GM19023 (cell line): ENCODE measurements around the gene STT3B.

Experiments
- ATAC-seq: cut with Tn5 transposase; IDR thresholded peaks from one replicate; pipeline ENCODE4 v1.9.1; 2021; ENCODE audit warnings: mild to moderate bottlenecking, moderate library complexity; ENCODE audit not compliant: unreplicated experiment

Gene STT3B

DNA sequence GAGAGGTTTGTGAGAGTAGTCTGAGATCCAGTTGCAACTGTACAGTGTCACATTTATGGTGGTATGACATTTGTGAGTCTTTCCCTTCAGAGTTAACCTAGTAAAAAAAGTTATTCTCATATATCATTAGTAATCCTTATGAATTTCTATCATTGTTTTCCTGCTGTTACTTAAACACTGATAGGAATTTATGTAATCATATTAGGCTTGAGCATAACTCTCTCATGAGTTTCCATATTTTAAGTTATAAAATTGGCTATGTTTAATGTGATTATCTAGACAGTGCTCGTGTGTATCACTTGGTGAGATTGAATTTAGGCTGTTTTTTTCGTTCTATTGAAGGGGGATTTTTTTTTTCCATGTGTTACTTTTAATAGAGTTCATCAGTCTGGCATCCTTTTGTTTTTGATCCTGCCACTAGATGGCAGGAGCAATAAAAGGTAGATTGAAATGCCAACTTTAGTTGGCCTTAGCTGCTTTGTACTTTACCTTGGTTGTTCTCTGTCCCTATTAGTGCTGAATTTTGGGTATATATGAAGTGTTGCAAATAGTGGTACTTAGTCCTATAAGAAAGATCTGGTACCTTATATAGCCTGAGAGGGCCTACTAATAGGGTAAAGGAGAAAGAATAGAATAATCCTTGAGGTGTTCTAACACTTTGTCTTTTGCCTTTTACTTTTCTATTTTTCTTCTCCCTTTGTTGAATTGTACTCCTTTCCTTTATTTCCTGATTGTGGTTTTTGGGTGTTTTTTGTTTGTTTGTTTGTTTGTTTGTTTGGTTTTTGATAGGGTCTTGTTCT lies 17.9 kb downstream of the STT3B start:
- no peak for ATAC-seq

DNA sequence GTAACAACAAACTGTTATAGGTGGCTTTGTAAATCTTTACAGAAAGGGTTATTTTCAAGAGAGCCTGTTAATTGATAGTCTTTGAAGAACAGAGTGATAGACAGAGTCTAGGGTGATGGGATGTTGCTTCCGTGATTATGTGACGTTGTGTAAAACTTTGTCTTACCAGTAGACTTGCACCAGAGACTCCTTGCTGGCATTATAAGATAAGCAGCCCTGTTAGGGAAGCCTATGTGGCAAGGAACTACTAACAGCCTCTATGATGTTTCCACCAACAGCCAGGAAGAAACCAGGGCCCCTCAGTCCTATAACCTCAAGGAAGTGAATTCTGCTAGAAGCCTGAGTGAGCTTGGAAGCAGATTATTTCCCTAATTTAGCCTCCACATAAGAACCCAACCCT lies 18.9 kb downstream of the STT3B start:
- no peak for ATAC-seq

DNA sequence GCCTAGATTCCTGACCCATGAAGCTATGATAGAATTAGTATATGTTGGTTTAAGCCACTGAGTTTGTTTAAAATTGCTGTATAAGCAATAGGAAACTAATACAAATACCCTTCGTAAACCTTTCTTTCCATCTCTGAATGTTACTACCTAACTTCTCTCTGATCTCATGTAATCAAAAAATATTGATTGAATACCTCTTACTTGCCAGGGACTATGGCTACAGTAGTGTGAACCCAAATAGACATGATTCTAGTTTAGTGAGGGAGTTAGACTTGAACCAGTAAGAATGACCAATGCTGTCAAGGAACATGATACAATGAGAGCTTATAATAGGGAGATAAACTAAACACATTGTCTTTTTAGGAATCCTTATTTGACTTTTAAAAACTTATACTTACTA lies 19.4 kb downstream of the STT3B start:
- ATAC-seq = no peak

DNA sequence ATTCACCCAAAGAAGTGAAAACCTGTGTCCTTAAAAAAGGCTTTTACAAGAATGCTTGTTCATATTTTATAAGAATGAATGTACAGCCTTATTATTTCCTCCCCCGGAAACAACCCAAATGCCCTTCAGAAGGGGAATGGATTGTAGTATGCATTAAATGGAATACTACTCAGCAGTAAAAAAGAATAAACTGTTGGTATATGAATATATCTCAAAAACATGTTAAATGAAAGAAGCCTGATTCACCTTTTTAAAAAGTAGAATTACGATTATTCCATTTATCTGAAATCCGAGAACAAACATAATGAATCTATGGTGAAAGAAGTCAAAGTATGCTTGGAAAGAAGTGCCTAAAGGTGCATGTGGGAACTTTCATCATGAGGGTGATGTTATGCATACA lies 20.5 kb downstream of the STT3B start:
- no peak for ATAC-seq

DNA sequence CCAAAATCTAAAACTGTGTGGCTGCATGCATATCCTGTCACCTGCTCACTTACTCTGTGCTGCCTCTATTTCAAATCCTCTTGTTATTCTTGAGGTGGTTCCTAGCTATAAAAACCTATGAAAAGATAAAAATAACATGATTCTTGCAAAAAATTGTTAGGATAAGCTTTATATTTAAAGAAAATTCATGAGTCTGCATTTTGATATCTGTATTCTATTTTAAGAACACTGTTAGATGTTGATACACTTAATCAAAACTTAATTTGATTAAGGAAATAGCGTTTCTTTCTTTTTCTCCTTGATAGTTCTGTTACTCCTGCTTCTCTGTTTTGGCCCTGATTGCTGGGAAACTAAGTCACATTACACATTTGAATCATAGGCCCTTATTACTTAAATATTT lies 22.5 kb downstream of the STT3B start:
- ATAC-seq = no peak

DNA sequence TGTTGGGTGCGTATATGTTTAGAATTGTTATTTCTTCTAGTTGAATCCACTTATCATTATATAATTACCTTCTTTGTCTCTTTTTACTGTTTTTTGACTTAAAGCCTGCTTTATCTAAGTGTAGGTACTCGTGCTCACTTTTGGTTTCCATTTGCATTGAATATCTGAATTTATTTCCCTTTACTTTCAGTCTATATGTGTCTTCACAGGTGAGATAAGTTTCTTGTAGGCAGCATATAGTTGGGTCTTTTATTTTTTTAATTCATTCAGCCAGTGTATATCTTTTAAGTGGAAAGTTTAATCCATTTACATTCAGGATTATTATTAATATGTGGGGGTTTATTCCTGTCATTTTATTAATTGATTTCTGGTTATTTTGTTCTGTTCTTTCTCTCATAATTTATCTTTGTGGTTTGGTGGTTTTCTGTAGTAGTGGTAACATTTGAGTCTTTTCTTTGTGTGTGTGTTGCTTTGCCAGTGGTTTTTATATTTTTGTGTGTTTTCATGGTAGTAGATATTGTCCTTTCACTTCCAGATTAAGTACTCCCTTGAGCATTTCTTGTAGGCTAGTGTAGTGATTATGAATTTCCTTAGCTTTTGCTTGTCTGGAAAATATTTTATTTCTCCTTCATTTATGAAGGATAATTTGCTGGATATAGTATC lies 27.3 kb downstream of the STT3B start:
- ATAC-seq = no peak

DNA sequence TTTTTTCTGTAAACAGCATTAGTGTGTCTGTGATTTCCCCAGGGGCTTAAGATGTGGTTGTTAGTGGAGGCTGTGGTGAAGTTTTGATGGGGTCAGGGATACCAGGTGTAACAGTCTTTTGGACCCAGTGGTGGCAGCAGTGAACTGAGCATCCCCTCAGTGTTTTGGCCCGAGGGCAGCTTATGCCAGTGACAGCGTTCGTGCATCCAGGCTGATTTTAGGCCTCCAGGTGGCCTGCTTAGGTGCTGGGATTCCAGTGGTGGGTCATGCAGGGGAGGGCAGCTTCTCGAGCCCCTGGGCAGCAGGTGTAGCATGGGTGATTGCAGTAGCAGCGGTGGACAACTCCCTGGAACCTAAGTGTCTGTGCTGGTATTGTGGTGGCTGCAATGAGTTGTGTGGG lies 29.2 kb downstream of the STT3B start:
- no peak for ATAC-seq

DNA sequence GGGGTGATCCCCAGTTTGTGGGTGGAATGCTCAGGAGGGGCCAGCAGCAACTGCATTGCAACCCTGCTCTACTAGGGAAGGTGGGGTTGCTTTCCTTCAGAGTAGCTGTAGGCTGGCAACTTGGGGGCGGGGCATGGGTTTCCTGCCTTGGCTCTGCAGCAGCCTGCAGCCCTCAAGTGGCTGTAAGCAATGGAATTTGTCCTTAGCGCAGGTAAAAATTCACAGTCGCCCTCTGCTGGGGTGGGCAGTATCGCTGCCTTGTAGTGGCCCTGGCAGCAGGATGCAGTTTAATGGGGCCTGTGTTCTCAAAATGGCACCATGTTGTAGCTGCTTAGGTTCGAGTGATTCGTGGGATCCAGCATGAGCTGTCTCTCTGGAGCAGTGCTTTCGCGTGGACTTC lies 29.8 kb downstream of the STT3B start:
- no peak for ATAC-seq

DNA sequence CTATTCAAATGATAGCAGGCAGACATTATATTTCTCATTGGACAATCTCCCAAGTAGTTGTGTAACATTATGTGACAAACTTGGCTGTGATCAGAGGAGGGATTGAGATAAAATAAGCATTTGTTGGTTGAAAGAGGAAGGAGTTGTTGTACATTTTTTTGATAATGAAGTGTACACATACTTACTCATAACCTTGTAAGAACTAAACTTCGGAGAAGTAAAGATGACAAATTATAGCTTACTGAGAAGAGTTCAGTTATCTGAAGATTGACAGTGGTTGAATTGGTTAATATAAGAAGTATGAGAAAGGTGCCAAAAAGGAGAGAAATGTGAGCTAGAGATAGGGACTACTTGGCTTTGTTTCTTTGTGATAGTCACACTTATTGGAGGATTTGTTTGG lies 32.6 kb downstream of the STT3B start:
- no peak for ATAC-seq

DNA sequence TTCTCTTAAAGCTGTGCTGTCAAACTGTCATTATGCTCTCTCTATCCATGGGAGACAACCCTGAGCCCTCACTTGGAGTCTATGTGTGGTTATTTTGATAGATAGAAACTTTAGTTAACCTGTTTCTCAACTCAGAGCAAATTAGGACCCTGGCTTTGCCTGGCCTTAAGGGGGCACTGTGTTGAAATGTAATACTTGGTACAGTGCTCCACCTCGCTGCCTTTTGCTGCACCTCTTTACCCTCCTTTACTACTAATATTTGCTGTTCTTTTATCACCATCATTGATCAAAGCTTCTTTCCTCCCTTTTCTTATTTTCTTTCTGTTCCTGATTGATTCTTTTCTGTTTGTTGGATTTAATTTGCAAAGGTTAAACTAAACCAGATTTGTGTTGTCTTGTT lies 34.3 kb downstream of the STT3B start:
- ATAC-seq = peak; percentile 52

DNA sequence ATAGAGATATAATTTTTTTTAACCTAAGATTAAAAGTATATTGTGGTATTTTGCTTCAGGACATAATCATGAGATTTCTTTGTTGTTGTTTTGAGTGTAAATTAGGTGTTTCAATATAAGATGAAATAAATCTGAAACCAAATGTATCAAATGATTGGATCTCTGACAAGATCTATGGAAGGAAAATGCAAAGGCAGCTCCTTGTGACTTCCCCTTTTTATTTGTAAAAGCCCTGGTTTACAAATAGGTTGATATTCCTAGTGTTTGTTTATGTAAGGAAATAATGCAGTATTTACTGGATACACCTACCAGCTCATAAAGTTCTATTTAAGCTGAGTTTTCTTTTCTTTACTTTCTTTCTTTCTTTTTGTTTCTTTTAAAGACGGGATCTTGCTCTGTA lies 35.9 kb downstream of the STT3B start:
- ATAC-seq = no peak

DNA sequence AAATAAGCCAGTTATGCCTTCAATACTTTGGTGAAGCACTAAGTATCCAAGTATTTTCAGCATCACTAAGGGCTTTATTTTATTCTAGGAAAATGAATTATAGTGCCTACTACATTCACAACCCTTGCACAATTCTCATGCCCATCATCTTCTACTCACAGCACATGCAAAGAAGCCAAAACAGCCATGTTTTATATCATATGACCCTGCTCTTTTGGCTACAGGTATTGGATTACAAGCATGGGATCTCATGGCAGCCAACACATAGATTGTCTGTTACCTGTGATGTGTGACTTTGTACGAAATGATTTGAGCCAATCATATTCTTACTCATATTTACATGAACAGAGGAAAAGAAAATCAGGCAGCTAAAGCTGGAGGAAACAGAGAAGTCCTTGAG lies 38.6 kb downstream of the STT3B start:
- ATAC-seq = no peak

DNA sequence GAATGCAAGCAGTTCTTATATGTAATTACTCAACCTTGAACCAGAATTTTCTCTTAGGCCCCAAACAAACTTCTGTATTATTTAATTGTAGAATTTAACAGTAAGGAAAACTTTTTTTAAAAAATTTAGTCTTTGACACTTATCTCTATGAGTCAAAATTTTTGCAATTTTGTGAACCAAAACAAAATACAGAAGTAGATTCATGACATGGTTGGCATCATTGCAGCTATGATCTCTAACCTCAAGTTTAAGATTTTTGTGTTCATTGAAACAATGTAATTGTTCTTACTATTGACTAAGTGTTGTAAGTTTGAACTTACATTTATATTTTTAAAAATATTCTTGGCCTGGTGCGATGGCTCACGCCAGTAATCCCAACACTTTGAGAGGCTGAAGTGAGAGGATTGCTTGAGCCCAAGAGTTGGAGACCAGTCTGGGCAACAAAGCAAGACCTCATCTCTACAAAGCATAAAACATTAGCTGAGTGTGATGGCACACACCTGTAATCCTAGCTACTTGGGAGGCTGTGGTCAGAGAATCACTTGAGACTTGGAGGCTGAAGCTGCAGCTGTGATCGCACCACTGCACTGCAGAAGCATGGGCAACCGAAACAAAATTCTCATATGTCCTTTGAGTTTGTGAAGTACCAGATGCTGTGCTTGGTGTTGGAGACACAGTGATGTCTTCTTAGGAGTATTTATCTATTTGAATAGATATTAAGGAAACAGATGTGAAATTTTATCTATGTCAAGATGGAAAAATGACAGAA lies 39.7 kb downstream of the STT3B start:
- ATAC-seq = no peak

DNA sequence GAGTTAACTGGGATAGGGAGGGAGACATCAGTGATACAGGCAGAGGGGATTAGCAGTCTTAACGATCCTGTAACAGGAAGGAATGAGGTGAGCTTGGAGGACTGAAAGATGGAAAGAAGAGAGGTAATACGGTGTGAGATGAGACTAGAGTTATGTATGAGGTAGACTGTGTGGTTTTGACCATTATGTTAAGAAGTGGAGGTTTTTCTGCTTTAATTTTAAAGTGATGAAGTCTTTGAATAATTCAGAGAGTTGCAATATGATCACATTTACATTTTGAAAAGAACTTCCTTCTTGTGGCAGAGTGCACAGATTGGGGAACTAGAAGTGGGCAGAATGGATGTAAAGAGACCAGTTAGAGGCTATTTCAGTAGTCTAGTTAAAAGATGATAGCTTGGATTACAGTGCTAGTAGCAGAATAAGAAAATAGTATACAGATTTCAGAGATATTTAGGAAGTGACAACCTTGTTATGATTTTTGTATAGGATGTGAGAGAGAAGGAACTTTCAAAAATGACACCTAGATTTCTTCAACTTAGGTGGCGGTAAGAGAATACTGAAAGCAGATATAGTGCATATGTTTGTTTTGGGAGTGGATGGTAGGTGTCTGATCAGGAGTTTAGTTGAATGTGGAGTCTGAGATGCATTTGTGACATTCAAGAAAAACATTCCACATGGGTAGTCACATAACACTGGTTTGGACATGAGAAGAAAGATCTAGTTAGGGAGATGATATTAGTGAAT lies 40.5 kb downstream of the STT3B start:
- ATAC-seq = peak; percentile 41

DNA sequence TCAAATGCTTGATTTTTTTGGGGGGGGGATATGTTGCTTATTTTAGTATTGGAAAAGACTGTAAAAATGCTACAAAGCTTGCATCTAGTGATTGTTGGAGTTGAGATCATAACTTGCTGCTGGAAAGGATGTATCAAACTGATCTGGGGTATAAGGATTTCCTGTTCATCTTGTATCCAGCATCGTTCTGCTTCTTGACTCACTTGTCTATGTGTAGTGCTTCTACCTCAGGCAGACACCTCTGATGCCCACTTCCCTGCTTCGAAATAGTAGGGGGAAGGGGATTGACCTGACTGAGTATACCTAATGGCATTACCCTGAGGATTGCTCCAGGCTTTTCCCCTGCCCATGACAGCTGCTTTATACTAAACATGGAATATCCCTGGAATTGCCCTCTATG lies 42.7 kb downstream of the STT3B start:
- no peak for ATAC-seq

DNA sequence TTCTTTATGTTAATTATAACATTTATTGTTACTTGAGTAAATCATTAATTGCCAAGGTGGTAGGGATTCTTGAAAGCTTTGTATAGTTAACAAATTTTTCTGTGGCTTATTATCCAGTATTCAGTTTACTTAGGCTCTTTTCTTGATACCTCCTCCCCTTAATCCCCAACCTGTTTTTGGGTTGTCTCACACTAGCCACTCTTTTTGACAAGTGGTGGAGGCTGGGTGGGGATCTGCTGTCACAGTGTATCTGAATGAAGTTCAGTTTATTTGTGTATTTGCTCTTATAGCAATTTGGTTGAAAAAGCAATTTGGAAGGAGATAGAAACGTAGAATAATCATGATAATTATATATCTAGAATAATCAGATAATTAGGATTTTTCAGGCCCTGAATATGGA lies 43.8 kb downstream of the STT3B start:
- ATAC-seq = no peak

DNA sequence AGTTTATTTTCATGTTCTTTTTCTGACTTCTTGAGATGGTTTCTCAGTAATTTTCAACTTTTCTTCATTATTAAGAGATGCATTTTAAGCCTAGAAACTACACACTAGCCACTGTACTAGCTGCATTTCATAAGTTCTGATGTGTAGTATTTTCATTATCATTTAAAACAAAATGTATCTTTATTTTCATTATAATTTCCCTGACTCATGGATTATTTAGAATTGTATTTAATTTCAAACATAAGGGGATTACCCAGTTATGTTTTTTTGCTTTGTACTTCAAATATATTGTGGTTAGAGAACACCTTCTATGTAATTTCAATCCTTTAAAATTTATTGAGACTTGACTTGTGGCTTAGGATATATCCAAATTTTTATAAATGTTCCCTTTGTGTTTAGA lies 44.5 kb downstream of the STT3B start:
- no peak for ATAC-seq

DNA sequence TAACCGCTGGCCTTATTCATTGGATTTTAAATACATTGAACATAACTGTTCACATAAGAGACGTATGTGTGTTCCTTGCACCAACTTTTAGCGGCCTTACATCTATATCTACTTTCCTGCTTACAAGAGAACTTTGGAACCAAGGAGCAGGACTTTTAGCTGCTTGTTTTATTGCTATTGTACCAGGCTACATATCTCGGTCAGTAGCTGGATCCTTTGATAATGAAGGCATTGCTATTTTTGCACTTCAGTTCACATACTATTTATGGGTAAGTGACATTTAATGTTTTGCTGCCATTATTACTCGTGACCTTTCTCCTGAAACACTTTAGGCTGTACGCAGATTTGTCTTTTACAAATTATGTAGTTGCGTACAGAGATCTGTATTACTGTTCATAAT lies 47.1 kb downstream of the STT3B start:
- no peak for ATAC-seq

DNA sequence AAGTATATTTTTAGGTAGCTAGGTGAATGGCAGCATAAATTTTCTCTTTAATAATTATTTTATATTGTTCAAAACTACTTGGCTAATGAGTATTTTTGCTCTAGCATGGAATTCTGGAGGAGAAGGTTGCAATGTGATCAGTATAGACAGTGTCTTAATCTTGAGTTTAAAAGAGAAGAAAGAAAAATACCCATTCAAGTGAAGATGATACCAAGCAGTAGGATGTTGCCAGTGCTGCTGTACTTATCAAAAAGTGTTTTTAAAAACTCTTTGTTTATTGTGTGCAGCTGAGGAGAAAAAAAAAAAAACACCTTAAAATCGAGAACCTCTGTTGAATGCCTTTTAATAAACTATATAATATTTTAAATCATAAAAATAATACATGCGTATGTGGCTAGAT lies 47.9 kb downstream of the STT3B start:
- no peak for ATAC-seq

DNA sequence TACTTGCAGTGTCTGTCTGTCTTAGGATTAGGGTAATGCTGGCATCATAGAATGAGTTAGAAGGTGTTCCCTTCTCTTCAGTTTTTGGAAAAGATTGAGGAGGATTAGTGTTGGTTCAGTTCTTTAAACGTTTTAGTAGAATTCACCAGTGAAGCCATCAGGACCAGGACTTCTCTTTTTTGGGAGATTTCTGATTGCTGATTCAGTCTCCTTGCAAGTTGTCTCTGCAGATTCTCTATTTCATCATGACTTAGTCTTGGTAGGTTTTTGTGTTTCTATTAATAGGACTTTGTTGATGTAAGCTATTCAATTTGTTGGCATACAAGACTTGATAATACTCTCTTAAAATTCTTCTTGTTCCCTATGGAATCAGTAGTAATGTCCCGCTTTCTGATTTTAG lies 48.9 kb downstream of the STT3B start:
- no peak for ATAC-seq

DNA sequence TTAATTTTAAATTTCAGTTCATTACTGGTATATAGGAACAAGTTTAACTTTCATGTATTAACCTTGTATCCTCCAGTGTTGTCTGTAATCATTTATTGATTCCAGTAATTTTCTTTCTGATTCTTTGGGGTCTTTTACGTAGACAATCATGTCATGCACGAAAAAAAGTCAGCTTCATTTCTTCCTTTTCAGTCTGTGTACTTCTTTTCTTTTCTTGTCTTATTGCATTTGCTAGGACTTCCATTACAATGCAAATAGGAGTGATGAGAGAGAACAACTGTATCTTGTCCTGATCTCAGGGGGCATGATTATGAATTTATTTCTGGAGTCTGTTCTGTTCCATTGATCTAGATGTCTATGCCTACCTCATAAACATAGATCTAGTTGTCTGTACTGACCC lies 56.5 kb downstream of the STT3B start:
- no peak for ATAC-seq
